ENCODE results near the gene NCKAP5. TPM values are rescaled to one million over a fixed set of nuclear protein-coding genes. Genes with fewer than 3 reads are reported as not detected.

Gene NCKAP5
- total and polyA plus RNA-seq, 2 donors (not counting 1 experiment from before 2014, with no cell fraction given): not detected

GRCh38 chr2:133462811-133463210, 105.5 kb downstream of the NCKAP5 start:
- Histone ChIP-seq H3K4me3 (ENCODE audit: control extremely low read depth in 1 of 5, extremely low read depth in 1 of 5, insufficient read depth in 1 of 5, low read depth in 2 of 5, low read length in 4 of 5) (no peak overlapping the region), H3K79me2 (ENCODE audit: control insufficient read depth, insufficient read depth, low read length) (no peaks in the 10 kb centered on the region), H3K9me3 (ENCODE audit: control extremely low read depth in 1 of 3, control insufficient read depth in 2 of 3, insufficient read depth in 1 of 3, low read length in 2 of 3) (no peaks in the 10 kb centered on the region), H3K36me3 (replicated peaks in 1 of 2; ENCODE audit: control extremely low read depth in 1 of 2, control insufficient read depth in 1 of 2, extremely low read depth in 1 of 2, insufficient read depth in 2 of 2, low read length in 1 of 2) (no peaks in the 10 kb centered on the region), H3K27ac (ENCODE audit: low read length in 2 of 2) (no peak overlapping the region), H4K20me1 (ENCODE audit: control insufficient read depth, insufficient read depth, low read length, poor library complexity, severe bottlenecking) (no peaks in the 10 kb centered on the region), H2AFZ (ENCODE audit: insufficient read depth, low read depth, low read length, poor library complexity, severe bottlenecking) (no peak overlapping the region), H3K4me1 (ENCODE audit: control insufficient read depth in 2 of 2, insufficient read depth in 2 of 2, low read length in 2 of 2) (no peaks in the 10 kb centered on the region), H3K9ac (ENCODE audit: low read length) (no peak overlapping the region), H3K27me3 (replicated peaks in 1 of 4; ENCODE audit: control extremely low read depth in 1 of 4, control insufficient read depth in 3 of 4, insufficient read depth in 4 of 4, low read length in 3 of 4) (no peaks in the 10 kb centered on the region), H3K4me2 (replicated peaks; ENCODE audit: low read depth, low read length, poor library complexity, severe bottlenecking) (no peak overlapping the region)
- WGBS (ENCODE audit: insufficient coverage): 90% methylated on average over 4 of the region's 6 CpGs
- CTCF ChIA-PET: no interaction called here
- Mint-ChIP-seq H3K9me3 (ENCODE audit: insufficient read depth) (peaks cover 2% of the 10 kb centered on the region), H3K27me3 (no peaks in the 10 kb centered on the region), H3K27ac (no peak overlapping the region), H3K4me3 (no peak overlapping the region), H3K4me1 (no peaks in the 10 kb centered on the region)
- POLR2A ChIA-PET: no interaction called here
- DNase-seq: no peak
- intact Hi-C loops (cut with micrococcal nuclease): no loop called here
- no peak for ATAC-seq (ENCODE audit: low read depth)
- TF ChIP-seq CTCF (IDR thresholded peaks at IDR 0.05) (no peak), EZH2 (IDR thresholded peaks at IDR 0.05; ENCODE audit: borderline replicate concordance, insufficient read depth, low read depth, low read length, poor library complexity, severe bottlenecking) (no peak)

- H3K4me1 ChIP-seq (ENCODE audit: control insufficient read depth in 2 of 2, insufficient read depth in 2 of 2, low read length in 2 of 2): no peaks in the 10 kb centered on the region
- no peak overlapping the region for H3K4me3 ChIP-seq (ENCODE audit: control extremely low read depth in 1 of 5, extremely low read depth in 1 of 5, insufficient read depth in 1 of 5, low read depth in 2 of 5, low read length in 4 of 5)
- no peak overlapping the region for H3K4me3 Mint-ChIP-seq
- no peaks in the 10 kb centered on the region for H3K4me1 Mint-ChIP-seq
- intact Hi-C loops (cut with micrococcal nuclease): no loop called here
- ATAC-seq (ENCODE audit: low read depth) (no peak), DNase-seq (no peak)
- no peaks in the 10 kb centered on the region for H3K27me3 Mint-ChIP-seq
- H3K27me3 ChIP-seq (replicated peaks in 1 of 4; ENCODE audit: control extremely low read depth in 1 of 4, control insufficient read depth in 3 of 4, insufficient read depth in 4 of 4, low read length in 3 of 4): no peaks in the 10 kb centered on the region
- H3K27ac ChIP-seq (ENCODE audit: low read length in 2 of 2): no peak overlapping the region
- H2AFZ ChIP-seq (ENCODE audit: insufficient read depth, low read depth, low read length, poor library complexity, severe bottlenecking): no peak overlapping the region
- H3K9me3 ChIP-seq (ENCODE audit: control extremely low read depth in 1 of 3, control insufficient read depth in 2 of 3, insufficient read depth in 1 of 3, low read length in 2 of 3): no peaks in the 10 kb centered on the region
- no peak overlapping the region for H3K9ac ChIP-seq (ENCODE audit: low read length)
- H3K79me2 ChIP-seq (ENCODE audit: control insufficient read depth, insufficient read depth, low read length): no peaks in the 10 kb centered on the region
- 83% methylated on average over 1 of the region's 4 CpGs for WGBS (ENCODE audit: insufficient coverage)
- TF ChIP-seq EZH2 (IDR thresholded peaks at IDR 0.05; ENCODE audit: borderline replicate concordance, insufficient read depth, low read depth, low read length, poor library complexity, severe bottlenecking) (no peak), CTCF (IDR thresholded peaks at IDR 0.05) (no peak)
- H3K9me3 Mint-ChIP-seq (ENCODE audit: insufficient read depth): peaks cover 2% of the 10 kb centered on the region
- no peak overlapping the region for H3K4me2 ChIP-seq (replicated peaks; ENCODE audit: low read depth, low read length, poor library complexity, severe bottlenecking)
- H3K27ac Mint-ChIP-seq: no peak overlapping the region
- H4K20me1 ChIP-seq (ENCODE audit: control insufficient read depth, insufficient read depth, low read length, poor library complexity, severe bottlenecking): no peaks in the 10 kb centered on the region
- H3K36me3 ChIP-seq (replicated peaks in 1 of 2; ENCODE audit: control extremely low read depth in 1 of 2, control insufficient read depth in 1 of 2, extremely low read depth in 1 of 2, insufficient read depth in 2 of 2, low read length in 1 of 2): no peaks in the 10 kb centered on the region
- ChIA-PET CTCF (no interaction called here), POLR2A (no interaction called here)
Observed at GRCh38 chr2:133461484-133461883, 106.8 kb downstream of the NCKAP5 start.
